Measurements from ENCODE around the gene FXYD5.

GRCh38 chr19:35176181-35176570 lies 21.6 kb downstream of the FXYD5 start:
- TF ChIP-seq TAF1 (IDR thresholded peaks at IDR 0.05; ENCODE audit: borderline replicate concordance, insufficient read depth, low read length) (no peak), REST (IDR thresholded peaks at IDR 0.05; ENCODE audit: insufficient read depth in 1 of 2, low read depth in 2 of 2, low read length in 2 of 2) (no peak), FOXP2 (optimal IDR thresholded peaks at IDR 0.05; ENCODE audit: borderline replicate concordance, extremely low read depth, extremely low read length, insufficient read depth) (no peak), SIN3A (IDR thresholded peaks at IDR 0.05; ENCODE audit: borderline replicate concordance, insufficient read depth, low read length) (no peak)

Data from PFSK-1 (cell line).